Measurements from ENCODE around the gene TMEM259.
"Not testable (repeated sequence)": the region's sequence is repeated elsewhere in the genome, so short reads cannot be mapped to it uniquely, and the experiment has no call there.

The TMEM259 gene

DNA sequence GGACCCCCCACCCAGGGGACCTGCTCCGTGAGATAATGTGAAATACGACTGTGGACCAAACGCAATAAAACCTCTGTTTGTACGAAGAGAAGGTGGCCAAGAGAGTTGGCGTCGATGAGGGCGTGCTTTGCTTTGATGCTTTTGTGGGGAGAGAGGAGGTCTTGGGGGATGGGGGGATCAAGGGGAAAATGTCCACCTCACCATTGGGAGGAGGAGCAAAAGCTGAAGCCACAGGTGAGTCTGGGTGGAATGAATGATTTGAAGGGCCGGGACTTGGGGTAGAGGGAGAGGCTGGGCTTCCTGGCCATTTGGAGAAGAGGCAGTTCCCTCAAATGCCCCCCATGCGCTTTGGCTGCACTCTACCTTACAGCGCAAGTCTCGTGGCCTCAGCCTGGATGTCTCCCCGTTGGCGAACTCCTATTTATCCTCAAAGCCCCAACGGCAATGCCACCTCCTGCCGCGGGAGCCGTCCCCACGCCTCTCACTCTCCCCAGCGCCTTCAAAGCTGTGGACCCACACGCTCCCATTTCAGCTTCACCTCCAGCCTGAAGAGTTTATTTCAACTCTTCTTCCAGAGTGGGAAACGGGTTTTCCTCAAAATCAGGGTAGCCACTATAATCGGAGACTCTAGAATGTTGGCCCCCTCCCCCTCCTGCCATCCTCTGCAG is 18.2 kb upstream of the TMEM259 start:
- DNase-seq, result no peak

DNA sequence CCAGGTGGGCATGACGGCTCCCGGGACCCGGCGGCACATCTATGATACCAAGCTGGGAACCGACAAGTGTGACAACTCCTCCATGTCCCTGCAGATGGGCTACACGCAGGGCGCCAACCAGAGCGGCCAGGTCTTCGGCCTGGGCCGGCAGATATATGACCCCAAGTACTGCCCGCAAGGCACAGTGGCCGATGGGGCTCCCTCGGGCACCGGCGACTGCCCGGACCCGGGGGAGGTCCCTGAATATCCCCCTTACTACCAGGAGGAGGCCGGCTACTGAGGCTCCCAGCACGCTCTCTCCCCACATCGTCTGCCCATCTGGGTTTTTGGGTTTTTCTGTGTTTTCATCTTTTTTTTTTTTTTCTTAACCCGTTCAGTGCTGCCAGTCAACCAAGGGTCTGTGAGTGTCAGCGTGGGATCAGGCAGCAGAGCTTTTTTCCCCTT is 16.7 kb upstream of the TMEM259 start:
- DNase-seq, result no peak

DNA sequence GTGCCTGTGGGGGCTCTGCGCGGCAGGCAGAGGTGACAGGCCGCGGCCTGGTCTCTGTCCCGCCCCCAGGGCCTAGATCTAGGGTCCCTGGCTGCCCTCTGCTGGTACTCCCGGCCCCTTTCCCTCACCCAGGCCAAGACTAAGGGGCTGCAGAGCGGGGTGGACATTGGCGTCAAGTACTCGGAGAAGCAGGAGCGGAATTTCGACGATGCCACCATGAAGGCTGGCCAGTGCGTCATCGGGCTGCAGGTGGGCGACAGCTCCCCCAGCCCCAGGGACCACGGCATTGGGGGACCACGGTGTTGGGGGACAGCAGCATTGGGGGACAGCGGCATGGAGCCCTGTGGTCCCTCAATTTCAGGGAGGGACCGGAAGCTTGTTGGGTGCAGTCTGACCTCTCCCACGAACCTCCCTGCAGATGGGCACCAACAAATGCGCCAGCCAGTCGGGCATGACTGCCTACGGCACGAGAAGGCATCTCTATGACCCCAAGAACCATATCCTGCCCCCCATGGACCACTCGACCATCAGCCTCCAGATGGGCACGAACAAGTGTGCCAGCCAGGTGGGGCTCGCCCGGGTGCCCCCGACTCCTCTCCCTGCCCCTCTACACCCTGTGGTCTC is 15.2 kb upstream of the TMEM259 start:
- no peak for DNase-seq

DNA sequence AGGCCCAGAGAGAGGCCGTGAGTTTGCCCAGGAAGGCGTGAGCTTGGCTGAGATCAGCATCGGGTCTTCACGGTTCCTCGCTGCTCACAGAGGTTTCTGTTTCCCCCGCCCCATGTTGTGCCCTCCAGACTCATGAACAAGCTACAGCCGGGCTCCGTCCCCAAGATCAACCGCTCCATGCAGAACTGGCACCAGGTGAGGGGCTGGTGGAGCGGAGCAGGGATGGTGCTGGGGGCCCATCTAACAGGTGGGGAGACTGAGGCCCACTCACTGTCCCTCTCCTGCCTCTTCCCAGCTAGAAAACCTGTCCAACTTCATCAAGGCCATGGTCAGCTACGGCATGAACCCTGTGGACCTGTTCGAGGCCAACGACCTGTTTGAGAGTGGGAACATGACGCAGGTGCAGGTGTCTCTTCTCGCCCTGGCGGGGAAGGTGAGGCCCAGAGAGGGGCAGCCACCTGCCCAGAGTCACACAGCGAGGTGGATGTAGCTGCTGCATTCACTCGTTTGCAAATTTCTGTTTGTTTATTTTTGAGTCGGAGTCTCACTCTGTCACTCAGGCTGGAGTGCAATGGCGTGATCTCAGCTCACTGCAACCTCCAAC is 11.4 kb upstream of the TMEM259 start:
- DNase-seq, result no peak

DNA sequence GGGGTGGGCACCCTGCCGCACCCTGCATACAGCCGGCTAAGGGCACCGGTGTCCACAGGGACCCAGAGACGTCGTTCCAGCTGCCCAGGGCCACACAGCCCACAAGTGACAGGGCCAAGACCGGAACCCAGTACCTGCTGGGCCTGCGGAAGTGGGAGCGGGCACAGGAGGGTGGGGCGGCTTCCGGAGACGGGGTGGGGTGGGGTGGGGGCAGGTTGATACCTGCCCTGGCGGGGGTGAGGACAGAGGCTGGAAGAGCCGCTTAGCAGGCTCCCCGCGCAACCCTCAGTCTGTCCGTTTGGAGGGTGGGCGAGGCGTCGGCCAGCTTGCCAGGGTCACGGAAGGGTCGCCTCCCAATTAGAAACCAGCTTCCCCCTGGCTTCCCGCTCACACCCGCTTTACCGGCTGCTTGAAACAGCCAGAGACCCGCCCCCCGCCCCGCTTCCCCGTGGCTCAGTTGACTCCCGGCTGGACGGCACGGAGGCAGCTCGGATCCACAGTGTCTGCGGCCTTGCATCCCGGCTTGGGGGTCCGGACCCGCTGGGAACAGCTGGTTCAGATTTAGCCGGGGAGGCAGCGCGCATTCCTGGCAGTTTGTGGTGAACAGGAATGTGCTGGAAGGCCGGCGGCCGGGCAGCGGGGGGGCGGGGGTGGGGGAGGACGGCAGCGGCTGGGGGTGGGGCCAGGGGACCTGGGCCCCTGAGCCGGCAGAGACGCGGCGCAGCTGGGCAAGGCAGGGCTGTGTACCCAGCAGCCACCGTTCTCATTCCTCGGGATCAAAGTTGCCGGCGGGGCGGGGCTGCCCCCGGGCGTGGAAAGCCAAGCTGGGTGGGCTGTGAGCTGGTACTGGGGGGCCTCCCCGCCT is 7.4 kb upstream of the TMEM259 start:
- DNase-seq, result peak; percentile 71

DNA sequence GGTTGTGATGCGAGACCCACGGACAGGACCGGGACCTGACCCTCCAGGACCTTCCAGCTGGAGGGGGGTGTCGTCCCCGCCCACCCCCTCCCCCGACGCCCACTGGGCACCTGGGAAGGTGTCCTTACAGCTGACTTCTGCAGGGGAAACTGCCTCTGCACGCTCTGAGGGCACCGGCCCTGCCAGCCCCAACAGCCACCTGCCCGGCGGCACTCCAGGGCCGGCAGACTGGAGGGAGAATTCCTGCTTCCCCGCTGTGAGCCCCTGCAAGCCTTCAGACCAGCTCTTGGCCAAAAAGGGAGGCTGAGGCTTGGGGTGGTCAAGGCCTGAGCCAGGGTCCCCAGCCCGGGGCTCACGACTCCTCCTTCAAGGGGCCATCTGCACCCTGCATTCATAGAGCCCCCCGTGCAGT is 6.7 kb upstream of the TMEM259 start:
- DNase-seq, result no peak

DNA sequence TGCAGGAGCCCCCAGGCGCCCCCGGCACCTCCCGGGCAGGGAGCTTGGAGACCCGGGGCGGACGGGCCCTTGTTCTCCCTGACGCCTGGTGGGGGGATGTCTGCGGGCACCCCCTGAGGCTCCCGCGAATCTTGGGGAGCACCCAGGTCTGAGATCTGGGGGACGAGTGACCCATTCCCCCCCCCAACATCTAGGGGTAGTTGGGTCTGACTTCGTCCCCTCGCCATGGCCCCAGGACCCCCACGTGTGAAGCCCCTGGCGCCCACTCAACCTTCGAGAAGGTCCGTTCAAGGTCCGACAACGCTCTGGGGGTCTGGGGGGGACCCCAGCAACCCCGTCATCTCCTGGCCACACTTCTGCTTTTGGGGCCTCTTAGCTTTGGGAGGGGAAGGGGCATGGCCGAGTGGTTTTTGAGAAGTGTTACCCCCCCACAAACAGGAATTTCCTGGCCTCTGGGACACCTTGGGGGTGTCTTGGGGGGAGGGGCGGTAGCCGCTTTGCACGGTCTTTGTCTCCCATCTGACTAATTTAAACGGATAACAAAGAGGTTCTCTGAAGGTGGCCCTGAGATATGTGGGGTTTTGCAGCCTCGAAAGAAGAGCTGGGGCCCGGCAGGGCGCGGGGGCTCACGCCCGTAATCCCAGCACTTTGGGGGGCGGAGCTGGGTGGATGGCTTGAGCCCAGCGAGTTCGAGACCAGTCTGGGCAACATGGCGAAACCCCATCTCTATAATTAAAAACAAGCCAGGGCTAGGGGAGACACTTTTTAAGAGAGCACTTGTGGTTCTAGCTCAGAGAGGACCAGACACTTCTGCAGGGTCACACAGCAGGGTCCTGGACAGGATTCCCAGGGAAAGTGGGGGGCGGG is 6.1 kb upstream of the TMEM259 start:
- DNase-seq, result peak; percentile 47

DNA sequence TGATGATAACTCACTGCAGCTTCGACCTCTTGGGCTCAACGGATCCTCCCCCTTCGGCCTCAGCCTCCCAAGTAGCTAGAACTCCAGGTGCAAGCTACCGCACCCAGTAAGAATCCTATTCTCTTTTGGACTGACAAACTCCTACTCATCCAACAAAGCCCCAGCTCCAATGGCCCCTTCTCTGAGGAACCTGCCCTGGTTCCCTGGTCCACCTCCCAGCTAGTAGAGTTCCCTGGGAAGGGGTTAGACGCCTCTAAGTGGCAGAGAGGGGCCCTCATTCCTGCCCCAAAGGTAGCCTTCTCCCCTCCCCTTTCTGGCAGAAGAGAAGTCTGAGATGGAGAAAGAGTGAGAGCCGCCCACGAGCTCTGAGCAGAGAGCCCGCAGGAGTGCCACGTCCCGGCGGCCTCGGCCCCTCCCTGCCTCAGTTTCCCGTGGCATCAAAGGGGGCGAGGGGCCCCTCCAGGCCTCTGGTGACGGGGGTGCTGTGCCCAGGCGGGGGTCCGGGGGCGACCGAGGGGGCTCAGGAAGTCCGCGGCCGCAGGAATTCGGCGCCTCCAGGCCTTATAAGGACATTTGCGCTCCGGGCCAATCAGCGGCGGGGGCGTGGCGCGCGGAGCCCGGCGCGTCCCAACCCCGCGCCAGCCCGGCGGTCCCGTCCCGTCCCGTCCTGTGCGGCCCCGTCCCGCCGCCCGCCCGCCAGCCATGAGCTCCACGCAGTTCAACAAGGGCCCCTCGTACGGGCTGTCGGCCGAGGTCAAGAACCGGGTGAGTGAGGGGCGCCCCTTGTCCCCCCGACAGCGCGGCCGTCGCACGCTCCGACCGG is 5.2 kb upstream of the TMEM259 start, which contains the start of gene CNN2:
CNN2 (plus strand) TSS at position 649 of the 823 bp plus-strand sequence; CDS start at position 703, 54 bp downstream.
- peak; percentile 75 for DNase-seq

DNA sequence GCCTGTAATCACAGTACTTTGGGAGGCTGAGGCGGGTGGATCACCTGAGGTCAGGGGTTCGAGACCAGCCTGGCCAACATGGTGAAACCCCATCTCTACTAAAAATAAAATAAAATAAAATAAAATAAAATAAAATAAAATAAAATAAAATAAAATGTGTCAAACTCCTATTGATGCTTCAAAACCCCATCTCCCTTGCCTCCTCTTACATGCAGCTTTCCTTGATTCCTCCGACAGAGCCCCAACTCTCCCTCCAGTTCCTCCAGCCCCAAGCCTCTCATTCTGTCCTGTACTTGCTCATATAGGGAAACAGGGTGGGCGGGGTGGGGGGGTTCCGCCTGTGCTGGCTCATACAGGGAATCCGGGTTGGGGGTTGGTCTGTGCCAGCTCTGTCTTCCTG is 4.2 kb upstream of the TMEM259 start:
- DNase-seq, result not testable (repeated sequence)

DNA sequence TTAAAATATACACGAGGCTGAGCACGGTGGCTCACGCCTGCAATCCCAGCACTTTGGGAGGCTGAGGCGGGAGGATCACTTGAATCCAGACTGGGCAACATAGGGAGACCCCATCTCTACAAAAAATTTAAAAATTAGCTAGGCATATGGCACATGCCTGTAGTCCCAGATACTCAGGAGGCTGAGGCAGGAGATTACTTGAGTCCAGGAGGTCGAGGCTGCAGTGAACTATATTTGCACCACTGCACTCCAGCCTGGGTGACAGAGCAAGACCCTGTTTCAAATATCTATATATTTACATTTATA is 2.9 kb upstream of the TMEM259 start:
- DNase-seq, result not testable (repeated sequence)

DNA sequence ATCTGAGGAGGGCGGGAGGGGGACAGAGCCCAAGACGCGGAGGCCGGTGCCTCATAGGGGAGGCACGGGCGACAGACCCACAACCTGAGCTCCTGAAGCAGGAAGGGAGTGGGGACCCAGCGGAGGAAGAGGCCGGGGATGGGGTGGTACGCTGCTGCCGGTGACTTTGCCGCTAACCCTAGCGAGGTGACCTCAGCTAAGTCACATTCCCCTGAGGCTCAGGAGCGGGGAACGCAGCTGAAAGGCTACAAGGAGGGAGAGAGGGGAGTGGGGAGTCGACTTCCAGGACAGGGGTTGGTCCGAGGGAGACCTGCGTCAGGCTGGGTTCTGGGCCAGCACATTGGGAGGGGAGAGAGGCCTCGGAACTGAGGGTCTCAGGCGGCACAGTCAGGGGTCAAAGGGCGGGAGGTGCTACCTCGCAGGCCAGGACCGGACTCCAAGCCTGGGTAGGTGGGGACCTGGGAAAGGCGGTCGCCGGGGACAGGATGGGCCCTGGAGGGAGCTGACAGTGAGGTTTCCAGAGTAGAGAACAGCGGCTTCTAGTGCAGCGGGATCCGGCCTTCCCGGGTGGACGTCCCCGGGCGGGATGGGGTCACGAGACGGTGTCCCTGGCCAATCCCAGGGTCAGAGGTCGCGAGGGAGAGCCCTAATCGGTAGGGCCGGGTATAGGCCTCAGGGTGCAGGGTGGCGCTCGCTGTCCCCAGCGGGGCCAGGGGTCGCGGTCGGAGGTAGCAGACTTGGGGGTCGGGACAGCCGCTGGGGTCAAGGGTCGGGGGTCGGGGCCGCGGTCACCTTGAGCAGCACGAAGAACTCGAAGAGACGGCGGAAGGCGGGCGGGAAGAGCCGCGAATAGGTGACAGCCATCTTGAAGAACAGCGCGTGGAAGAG is 699 bp downstream of the TMEM259 start:
- no peak for DNase-seq

DNA sequence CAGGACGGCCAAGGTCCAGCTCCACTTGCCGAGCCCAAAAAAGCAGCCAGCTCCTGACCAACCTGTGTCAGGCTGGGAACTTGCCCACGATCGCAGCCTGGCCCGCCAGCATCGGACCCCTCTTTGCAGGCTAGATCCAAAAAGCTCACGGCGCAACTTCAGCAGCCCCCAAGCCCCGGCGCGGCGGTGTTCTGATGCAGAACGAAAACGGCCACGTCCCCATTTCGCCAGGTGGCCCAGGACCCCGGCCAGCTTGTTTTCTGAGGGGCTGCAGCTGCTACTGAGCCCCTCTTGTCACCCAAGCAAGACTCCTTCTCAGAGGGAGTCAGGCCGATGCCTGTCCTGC is 1.3 kb downstream of the TMEM259 start:
- DNase-seq, result no peak

DNA sequence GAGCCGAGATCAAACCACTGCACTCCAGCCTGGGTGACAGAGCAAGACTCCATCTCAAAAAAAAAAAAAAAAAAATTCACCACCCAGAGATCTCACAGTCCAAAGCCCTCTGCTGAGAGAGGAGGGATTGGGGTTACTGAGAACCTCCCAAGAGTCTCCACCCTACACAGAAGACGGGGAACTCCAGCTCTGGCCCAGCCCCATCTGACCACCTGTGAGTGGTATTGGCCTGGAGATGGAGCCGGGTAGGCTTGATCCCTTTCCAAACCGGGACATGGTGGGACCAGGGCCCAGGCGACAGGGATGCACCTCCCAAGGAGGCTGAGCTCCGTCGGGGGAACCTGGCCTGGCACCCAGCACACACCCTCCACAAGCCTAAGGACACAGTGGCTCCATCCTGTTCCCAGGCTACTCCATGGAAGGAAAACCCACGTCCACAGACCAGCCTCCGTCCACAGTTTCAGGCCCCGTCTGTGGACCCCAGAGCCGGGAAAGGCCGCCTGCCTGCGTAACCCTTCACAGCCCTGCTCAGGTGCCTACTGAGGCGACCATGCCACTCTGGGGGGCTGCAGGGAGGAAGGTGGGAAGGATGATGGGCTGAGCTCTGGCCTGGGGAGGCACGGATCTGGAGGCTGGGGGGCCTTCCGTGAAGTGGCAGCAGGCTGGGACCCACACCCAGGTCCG is 1.8 kb downstream of the TMEM259 start:
- no peak for DNase-seq

DNA sequence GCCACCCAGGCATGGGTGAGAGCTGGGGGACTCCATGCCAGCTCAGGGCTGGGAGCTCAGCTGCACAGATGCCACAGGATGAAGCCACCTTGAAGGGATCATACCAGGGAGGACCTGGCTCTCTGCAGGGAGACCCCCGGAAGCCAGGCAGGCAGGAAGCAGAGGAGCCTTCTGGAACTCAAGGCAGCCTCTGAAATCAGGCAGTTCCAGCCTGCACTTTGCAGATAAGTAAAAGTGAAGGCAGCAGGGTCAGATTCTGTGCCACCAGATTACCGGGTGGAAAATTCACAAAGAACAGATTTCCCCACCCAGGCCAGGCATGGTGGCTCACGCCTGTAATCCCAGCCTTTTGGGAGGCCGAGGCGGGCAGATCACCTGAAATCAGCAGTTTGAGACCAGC is 2.5 kb downstream of the TMEM259 start:
- no peak for DNase-seq

DNA sequence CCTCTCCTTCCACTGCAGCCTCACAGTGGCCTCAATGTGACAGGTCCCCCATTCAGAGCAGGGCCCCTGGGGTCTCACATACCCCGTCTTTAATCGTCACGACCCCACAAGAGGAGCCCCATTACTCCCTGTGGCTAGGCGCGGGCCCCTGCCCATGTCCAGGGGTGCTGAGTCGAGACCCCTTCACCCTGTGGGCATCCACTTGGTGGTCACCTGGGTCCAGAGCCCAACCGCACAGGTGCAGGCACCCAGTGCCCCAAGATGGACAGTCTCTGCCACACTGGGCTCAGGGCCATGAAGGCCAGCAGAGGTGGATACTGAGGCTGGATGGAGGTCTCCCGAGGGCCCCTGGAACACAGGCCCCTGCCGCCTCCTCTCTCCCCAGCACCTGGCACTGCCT is 3.0 kb downstream of the TMEM259 start:
- no peak for DNase-seq

DNA sequence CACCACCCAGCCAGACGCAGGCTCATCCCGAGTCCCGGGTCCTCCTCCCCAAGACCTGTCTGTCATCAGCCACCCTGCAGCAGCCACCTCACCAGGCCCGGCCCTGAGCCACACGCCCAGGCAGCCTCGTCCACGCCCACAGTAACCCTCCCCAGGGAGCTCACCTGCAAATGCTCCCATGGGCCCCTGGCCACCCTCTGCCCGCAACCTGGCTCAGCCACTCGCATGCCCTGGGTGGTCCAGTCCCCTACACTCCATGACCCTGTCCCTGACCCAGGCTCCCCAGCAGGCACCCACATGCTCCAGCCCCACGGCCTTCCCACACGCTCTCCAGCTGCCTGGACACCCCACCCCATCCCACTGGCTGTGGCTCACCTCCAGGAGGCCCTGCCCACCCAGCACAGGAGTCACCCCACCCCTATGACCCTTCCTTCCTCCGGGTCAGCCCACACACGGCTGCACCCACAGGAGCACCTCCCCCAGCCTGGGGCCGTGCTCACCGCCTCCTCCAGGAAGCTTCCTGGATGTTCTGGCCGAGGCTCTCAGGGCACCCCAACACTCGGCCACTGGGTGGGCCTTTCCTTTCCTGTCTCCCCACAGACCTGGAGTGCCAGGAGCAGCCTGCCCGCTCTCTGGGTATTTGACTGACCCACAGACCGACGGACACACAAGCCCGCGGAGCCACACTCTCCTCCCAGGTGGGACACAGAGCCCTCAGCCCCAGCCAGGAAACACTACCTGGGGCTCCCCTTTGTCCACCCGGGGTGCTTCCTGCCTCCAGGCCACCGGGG is 3.6 kb downstream of the TMEM259 start:
- DNase-seq, result no peak

DNA sequence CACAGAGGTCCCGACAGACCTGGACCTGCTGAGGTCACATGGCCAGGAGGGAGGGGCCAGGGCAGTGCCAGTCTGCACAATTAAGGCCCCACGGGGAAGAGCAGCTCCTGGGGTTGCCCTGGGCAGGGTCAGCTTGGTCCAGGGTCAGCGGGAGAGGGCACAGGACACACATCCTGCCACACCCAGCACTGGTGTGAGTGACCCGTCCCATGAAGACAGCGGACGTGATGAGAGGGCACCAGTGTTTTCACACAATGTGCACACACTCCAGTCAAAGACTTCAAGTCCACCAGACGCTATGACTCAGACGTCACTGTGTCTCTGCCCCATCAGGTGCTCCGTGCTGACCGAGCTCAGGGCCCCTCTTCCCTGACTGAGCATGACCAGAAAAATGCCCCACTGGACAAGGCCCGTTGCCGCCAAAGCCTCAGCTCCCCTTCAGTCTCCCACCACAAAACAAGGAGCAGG is 4.2 kb downstream of the TMEM259 start:
- no peak for DNase-seq

DNA sequence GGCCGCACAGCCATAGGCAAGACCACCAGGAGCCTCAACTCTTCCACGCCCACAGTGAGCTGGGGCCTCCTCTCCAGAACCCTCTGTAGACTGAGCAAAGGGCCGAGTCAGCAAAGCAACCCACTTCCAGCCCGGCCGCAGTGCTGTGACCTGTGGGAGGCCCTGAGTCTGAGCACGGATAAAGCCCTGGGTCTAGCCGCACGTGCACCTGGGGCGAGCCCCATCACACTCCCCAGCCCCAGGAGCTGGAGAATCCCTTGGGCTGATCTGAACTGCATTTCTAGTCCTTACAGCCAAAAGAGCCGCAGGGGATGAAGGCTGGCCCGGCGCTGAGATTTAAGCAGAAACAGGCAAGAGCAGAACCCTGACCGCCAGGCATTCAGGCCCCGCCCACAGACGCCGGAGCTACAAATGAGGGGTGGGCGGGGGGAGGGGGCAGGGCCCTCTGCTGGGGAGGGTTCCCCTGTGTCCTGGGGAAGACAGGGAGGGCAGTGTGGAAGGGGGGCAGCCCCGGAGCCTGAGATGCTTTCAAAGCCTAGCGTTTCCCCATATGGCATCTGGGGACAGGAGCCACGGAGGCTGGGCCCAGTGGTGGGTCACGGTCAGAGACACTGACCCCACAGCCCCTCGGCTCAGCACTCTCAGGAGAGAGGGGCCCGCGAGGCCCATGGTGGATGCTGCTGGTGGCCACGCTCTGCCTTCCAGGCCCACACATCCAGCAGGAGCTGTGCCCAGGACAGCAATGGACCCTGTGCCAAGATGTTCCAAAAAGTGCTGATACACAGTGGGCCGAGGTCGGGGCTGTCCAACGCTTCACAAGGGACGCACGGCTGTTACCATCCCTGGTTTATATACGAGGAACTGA is 4.9 kb downstream of the TMEM259 start:
- no peak for DNase-seq

All from activated CD4-positive, alpha-beta T cell treated with anti-CD3 and anti-CD28 coated beads, Interleukin-2, Interleukin-6, amounts not matched to agents 100 ng/mL and 50 ng/mL, durations not matched to agents 16 hours and 8 hours (primary cell).